T1000 (cell line): ENCODE results near the gene MMP24.

Experiments
- DNase-seq: peaks from one replicate; lab custom pipeline; 2025; ENCODE audit warnings: mixed read lengths; lab: John Stamatoyannopoulos, UW

MMP24 gene

DNA sequence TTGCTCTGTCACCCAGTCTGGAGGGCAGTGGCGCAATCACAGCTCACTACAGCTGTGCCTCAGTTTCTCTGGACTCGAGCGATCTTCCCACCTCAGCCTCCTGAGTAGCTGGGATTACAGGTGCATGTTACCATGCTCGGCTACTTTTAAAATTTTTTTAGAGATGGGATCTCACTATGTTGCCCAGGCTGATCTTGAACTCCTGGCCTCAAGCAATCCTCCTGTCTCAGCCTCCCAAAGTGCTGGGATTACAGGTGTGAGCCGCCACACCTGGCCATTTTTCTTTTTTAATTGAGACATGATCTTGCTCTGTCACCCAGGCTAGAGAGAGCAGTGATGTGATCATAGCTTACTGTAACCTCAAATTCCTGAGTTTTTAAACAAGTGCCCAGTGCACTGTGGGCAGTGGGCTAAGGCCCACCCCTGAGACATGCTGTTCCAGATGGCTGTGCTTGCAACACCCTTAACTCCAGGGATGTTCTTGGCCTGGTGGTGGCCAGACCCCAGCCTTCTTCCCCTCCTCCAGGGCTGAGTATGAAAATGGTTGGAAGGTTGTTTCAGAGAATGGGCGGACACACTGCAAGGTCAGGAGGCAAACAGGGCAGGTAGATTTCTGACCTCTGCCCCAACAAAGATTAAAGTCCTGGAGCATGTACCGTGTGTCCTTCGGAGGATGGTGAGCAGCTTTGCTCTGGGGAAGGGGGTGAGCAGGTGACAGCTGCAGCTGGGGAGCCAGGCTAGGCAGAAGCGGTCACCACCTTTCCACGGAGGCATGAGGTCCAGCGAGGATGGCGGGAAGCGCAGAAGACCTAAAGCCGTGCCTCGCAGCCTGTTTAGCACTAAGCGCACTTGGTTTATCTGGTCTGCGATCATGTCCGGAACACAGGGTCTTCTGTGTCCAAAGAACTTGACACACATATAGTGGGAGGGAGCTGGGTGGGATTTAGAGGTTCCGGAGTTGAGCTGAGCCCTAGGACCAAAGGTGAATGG lies 67.1 kb downstream of the MMP24 start:
- DNase-seq, result no peak

DNA sequence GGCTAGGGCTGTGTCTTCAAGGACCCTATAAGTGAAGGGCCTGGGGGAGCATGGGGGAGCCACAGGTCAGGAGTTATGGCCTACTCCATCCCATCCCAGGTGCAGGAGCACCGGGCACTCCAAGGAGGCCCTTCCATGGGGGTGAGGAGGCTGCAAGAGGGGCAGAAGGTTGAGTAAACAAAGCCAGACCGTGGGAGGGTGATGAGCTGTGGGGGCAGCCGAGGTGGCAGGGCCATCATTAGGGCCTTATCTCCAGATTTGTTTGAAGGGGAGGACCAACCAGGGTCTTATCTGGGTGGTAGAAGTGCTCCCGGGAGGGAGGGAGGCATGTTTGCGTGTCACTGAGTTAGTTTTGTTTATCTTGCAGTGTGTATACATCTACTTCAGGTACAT lies 67.8 kb downstream of the MMP24 start:
- no peak for DNase-seq

DNA sequence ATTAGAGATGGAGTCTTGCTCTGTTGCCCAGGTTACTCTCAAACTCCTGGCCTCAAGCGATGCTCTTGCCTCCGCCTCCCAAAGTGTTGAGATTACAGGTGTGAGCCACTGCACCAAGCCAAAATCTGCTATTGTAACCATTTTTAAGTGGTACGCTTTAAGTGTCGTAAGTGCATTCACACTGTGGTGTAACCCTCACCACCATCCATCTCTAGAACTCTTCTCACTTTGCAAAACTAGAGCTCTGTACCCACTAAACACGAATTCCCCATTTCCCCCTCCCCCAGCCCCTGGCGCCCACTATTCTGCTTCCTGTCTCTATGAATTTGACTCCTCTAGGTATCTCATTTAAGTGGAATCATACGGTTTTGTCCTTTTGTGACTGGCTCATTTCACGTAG lies 68.6 kb downstream of the MMP24 start:
- DNase-seq, result no peak

DNA sequence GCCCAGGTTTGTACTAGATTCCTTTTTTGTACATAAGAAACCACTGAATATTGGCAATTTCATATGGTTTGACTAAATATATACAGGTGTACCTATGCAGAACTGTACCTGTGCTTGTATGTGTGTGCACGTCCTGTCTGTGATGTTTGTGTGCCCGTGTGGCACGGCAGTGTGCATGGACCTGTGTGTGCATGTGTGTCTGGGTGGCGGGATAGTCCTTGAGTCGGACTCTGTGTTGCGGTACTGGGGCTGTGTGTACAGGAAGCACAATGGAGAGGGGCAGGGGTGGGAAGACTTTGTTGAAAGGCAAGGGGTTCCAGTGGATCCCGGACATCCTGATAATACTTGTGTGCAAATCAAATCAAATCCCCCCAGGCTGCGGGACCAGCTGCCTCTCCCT lies 69.2 kb downstream of the MMP24 start:
- no peak for DNase-seq

DNA sequence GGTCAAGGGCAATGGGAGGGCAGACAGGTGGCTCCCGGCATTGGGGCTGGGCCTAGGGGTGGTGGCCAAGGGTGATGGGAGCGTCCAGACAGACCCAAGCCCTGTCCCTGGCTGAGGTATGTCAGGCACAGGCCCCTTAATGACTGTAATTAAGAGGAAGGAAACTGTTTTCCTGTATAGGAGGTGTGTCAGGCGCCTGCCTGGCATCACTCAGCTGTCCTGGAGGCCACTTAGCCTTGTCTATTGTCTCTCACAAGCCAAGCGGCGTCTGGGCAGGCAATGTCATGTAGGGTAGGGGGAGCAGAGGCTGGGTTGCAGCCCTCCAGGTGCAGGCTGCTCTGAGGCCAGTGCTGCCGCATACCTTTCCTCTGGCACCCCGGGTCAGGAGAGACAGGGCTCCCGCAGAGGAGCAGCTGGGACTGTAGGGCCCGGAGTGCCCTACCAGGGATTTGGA lies 69.6 kb downstream of the MMP24 start:
- no peak for DNase-seq

DNA sequence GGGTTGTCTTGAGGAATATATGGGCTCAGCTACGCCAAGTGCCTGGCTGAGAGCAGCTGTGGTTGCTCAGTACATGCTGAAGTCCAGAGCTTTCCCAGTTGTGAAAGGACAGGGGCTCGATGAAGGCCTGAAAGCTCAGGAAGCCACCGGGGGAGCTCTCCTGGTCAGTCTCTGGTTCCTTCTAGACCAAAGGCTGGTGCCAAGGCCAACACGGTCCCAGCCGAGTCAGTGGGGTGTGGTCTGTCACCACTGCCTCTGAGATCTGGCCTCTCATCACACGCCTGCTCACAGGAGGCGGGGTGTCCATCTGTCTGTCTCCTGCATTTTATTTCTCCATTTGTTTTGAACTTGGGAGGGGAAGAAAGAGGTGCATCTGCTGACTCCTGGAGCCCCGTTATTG lies 70.7 kb downstream of the MMP24 start:
- no peak for DNase-seq

DNA sequence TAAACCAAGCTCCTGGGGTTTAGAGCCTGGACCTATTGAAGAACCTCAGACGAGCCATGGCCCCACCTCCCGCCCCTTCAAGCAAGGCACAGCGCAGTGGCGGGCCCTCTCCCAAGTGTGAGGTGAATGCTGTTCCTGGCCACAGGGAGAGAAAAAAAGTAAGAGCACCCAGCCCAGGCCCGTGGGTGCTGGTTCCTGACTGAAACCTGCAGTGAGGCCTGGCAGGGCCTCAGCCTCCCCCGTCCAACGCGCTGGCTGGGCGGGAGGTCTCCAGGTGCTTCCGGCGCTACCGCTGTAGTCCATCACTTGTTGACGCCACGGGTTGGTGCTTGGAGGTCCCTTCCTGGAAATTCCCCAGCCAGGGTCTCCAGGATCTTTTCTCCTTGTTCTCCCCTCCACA lies 71.2 kb downstream of the MMP24 start:
- no peak for DNase-seq

DNA sequence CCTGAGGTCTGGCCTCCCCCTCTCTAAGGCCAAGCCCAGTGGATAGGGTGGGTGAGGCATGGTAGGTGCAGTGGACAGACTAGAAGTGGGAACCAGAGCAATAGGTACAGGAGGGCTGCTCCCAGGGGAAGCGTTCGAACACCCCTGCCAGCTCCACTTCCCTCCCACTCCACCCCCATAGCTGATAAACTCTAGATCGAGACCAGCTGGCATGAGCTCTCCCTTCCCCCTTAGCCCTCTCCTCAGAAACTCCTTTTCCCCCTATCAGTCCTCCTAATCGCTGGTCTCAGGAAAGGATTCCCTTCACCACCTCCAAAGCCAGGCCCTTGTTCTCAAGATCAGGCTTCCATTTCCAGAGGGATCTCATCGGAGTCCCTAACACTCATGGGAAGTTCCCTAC lies 71.8 kb downstream of the MMP24 start:
- no peak for DNase-seq

DNA sequence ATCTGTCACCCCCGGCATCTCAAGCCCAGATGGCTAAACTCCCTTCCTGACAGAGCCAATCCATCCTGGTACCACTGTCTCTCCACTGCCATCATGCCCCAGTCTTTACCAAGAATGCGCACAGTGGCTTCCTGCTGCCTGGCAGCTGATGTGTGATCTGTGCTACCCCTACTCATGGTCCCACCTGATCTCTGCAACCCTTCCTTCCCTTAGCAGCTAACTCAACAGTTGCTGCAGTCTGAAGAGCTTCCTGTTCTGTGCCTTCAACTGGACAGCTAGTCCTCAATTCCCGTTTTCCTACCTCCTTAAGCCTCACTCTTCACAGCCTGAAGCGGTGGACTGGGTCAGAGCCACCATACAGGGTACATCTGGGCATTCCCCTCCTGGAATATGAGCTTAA lies 73.3 kb downstream of the MMP24 start:
- DNase-seq, result no peak

DNA sequence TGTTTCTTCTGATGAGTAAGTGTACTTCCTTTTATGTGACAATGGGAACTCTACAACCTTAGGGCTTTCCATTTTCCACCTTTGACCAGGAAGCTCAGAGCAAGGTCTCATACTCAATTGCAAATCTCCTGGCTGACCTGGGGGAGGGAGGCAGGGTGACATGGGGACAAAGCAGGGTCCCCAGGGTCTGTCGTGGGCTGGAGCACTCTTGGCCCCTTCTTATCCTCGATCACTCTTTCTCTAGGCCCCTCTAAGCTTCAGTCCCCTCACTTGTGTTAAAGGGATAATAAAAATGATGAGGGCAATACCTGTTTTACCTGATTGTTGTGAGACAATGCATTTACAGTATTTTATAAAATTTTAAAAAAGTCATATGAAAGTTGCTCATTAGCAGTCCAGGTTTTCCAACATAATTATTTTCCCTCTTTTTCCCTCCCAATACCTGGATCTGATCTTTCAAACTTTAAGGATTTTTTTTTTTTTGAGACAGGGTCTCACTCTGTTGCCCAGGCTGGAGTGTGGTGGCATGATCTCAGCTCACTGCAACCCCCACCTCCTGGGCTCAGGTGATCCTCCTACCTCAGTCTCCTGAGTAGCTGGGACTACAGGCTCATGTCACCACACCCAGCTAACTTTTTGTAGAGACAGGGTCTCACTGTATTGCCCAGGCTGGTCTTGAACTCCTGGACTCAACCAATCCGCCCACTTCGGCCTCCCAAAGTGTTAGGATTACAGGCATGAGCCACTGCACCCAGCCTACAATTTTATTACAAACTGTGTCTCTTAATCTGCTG lies 74.2 kb downstream of the MMP24 start:
- DNase-seq, result no peak

DNA sequence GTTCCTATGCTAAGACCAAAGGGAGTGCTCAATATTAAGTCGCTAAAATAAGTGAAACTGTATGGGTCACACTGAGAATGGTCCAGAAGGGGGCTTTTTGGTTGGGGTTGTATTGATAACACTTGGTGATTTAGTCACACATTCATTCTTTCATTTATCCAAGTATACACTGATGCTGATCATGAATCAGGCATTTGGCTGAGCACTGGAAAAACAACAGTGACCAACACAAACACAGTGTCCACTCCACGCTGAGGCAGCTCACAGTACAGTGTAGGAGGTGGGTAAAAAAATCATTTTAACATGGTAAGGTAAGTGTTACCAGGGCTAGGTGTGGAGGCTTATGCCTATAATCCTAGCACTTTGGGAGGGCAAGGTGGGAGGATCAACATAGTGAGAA lies 74.9 kb downstream of the MMP24 start:
- DNase-seq, result no peak

DNA sequence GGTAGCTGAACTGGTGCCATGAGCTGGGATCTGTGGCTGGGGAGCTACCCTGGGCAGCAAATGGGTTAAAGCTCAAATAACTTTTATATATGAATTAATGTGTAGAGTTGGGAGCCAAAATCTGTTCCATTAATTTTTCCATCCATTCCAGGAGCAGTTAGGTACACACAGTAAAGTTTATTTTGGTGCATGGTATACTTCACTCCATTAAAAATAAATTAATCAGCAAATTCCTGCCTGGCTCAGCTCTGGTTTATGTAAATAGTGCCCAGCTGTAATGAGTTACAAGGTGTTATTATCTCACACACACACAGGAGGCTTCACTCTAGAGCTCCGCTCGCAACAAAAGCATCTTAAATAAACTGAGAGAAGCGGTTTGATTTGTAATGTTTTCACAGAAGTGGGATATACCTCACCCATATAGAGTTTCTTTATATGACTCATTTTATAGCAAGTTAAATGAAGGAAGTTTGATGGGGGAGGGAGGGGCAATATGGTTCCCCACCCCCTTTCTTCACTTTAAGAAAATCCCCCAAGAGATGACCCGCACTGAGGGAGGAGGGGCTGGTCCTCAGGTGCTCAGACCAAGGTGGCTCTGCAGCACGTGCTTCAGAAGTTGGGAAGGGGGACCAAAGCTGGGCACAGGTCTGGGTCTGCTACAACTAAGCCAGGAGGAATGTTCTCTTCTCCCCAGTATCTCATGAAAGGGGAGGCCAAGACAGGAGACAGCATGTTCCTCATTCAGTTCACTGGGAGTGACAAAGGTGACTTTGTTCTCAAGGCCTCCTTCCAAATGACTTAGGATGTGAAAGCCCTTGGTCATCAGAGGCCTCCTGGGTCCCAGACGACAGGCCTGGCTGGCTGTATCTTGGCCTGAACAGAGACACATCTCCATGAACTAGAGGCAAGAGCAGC lies 76.2 kb downstream of the MMP24 start:
- no peak for DNase-seq

DNA sequence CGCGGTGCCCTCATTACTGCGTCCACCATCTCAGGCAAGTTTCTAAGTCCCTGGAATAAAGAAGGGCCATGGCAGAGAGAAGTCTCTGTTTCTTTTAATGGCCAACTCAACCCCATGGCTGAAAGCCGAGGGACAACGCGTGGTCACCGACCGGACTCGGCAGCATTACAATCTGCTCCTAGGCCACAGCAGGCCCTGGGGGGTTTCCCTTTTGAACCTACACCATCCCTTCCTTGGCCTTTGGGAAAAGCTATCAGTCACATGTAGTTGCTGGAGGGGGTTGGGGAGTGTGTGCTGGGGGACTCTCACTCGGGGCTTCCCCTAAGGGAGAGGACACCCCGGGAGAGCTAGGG lies 76.9 kb downstream of the MMP24 start:
- DNase-seq, result no peak

DNA sequence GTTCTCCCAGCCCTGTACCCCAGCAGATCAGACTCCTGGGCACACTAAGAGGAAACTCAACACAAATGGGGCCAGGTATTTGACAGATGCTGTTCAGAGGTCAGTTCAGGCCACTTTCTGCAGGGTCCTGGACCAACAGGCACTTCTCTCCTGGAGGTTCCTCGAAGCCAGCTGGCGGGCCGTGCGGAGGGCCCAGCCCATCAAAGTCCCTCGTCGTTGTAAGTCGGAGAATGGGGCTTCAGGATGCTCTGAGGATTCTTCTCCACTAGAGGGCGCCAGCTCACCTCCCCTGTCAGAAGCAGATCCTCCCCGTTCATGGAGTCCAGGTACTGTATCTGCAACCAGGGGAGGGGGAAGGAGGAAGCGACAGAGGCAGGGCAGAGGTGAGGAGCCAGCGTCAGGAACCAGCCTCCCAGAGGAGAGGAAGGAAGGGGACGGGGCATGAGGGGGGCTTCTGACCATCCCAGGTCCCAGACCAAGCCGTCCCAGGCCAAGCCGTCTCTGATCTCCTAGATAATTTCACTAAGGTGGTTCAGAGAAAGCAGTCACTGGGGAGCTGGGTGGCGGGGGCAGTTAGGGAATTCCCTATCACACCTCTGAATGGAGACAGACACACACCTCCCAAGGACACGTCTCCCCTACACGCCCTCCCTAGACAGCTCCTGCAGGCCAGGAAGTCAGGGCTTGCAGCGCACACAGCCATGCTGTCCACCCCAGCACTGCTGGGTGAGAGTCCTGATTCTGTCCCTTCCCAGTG lies 77.4 kb downstream of the MMP24 start:
- DNase-seq, result peak; percentile 78

DNA sequence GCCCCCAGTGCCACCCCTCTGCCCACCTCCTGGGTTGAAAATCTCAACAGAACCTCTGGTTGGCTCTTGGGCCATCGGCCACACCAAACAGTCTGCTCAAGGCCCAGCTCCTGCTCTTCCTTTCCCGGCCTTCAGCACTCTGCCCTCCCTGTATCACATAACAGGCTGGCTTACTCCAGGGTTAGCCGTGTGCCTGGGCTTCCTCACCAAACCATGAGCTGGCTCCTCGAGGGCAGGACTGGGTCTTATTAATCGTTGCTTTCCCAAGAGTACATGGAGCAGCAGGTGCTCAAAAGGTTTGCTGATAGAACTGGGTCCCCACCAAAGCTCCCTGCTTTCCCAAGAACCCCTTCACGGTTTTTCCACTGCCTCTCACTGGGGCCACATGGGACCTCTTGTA lies 78.5 kb downstream of the MMP24 start:
- DNase-seq, result no peak

DNA sequence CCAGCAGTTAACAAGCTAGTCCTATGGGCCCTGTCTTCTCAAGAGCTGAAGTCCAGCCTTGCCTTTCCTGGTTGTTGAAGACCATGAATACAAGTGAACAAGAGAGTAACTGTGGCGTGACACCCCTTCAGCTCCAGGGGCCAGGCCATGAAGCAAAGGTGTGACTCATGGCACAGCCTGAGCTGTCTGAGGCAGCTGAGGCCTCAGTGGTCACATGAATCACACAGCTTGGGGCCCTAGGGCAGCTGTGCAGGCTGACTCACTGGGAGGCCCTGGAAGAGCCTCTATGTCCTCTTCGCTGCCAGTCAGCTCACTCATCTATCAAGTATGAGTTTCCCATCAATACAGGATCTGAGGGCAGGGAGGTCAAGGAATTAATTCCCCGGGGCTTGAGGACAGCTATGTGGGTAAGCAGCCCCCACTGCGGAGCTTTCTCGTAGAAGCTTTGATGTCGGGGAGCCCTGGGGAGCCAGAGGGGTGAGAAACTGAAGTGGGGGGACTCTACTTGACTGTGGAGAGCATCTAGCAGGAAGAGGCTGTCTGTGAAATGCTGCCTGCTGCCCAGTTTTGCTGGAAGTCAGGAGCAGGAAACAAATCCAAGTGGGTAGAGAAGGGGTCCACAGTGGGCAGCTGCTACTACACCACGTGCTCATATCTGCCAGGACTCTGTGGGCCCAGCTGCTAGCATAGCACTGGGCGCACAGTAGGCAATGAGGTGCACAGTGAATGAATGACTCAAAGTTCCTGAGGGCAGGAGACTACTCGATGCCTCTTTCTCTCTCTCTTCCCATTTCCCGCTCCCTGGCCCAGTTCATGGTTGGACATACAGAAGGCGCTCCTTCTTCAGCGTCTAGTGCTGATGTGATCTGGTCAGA lies 79.4 kb downstream of the MMP24 start:
- DNase-seq, result peak; percentile 97

DNA sequence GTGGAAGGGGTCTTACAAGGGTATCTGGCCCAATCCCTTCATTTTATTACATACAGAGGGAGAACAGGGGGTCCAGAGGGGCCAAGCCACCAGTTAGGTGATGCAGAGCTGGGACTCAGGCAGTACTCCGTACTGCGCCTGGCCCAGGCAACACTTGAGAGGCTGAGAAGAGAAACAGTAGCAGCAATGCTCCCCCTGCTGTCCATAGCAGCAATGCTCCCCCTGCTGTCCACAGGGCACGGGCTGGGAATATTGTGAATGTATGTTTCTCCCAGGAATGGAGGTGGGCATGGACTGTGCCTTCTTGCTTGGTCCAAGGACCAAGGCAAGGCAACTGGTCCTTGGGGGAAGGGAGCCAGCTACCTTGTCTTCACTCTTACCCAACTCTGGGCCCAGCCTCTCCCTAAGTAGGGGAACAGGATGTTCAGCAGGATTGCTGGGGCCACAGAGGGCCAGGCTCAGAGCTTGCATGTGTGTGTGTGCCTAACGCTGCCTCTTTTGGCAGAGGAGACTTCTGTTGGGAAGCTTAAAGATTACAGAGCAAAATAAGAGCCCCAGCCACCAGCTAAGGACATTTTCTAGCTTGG lies 80.5 kb downstream of the MMP24 start:
- DNase-seq, result peak; percentile 23

DNA sequence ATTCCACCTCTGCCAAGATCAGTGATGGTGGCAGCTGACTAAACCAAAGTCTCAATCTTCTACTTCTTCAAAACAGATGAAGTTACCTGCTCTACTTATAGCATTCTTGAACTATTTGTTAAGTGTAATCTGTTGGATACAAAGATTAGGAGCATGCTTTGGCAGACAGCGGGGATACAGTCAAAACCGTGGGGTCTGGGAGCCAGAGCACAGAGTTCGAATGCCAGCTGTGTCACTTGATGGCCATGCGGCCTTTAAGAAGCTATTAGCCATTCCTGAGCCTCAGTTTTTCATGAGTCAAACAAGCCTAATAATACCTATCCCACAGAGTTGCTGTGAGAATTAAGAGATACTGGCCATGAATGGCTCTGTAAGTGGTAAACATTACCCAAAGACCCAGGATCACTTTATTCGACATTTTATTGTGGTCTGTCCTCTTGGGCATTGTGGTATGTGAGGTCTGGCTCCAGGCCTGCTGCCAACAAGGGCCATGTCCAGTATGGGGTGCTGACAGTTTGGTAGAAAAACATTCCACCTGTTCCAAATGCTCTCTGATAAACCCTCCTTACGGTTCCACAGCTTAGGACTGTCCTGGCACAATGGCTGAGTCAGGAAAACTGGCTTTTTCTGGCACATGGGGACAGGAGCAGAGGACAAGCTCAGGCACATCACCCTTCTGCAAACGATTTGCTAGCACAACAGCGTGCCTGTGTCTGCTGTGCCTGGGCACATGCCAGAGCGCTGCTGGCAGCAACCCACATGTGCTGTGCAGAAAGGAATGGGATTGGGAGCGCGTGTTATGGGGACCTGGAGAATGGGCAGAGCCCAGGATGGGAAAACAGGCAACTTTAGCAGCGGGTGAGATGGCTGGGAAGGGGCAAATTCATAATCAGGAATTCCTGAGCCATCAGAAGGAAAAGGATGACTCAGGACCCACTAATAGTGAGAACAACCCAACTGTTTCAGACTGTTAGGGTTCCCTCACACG lies 81.5 kb downstream of the MMP24 start:
- DNase-seq, result peak; percentile 86

DNA sequence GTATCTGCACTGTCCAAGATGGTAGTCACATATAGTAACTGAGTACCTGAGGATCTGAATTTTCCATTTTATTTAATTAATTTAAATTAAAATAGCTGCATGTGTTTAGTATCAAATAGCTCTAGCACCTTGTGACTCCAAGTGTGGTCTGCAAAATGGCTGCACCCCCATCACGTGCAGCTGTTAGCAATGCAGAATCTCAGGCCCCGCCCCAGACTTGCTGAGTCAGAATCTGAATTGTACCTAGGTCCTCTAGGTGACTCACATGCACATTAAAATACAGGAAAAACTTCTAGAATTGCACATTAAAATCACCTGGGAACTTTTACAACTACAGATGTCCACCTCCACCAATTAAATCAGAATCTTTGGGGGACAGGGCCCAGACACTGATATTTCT lies 84.9 kb downstream of the MMP24 start:
- no peak for DNase-seq
